IMR-90 (cell line): Measurements from ENCODE around the gene EHBP1. TPM values are rescaled to one million over a fixed set of nuclear protein-coding genes. Genes with fewer than 3 reads are reported as not detected.

ENCODE experiments used
- ATAC-seq: fragments of 200-7000 bp; cut with Tn5 transposase; 2 replicates; pipeline ENCODE4 v1.9.1; 2020; ENCODE audit warnings: low read depth, mild to moderate bottlenecking, moderate library complexity
- BruUV-seq: library from RNA; stranded (reverse); fragments of 400-500 nt; replicated peaks from 2 replicates; lab custom pipeline; 2021; lab: Mats Ljungman, UMichigan
- CTCF ChIA-PET: fragments of 300-600 bp; formaldehyde crosslinking; extraction: SDS; loops from one replicate; lab custom pipeline; 2021; ENCODE audit warnings: antibody characterized with exemption; lab: Yijun Ruan, JAX
- POLR2A ChIA-PET: fragments of 300-600 bp; sonication (Branson Sonifier 250); formaldehyde crosslinking; loops from one replicate; lab custom pipeline; 2022; ENCODE audit warnings: antibody characterized with exemption; ENCODE audit not compliant: unreplicated experiment; lab: Charles Lee
- DNase-seq: peaks from one replicate; pipeline ENCODE4 v3.0.0; 2013
- H2AFZ ChIP-seq: replicated peaks from 2 replicates; pipeline ENCODE3; 2013; ENCODE audit warnings: low read length, mild to moderate bottlenecking; ENCODE audit not compliant: poor library complexity
- H2AK5ac ChIP-seq: 2 replicates; pipeline ENCODE4 v1.6.1; 2013; ENCODE audit warnings: low read depth, low read length, inconsistent platforms
- H2AK9ac ChIP-seq: replicated peaks from 2 replicates; pipeline ENCODE3; 2013; ENCODE audit warnings: mild to moderate bottlenecking, low read depth, low read length, moderate library complexity; ENCODE audit not compliant: poor library complexity
- H2BK120ac ChIP-seq: 2 replicates; pipeline ENCODE4 v1.6.1; 2013; ENCODE audit warnings: low read depth, low read length, inconsistent platforms
- H2BK15ac ChIP-seq: 3 replicates; pipeline ENCODE4 v1.6.1; 2013; ENCODE audit warnings: low read depth, low read length, inconsistent platforms
- H2BK20ac ChIP-seq: 2 replicates; pipeline ENCODE4 v1.6.1; 2013; ENCODE audit warnings: low read depth, mild to moderate bottlenecking, inconsistent platforms, low read length, moderate library complexity
- H2BK5ac ChIP-seq: 2 replicates; pipeline ENCODE4 v1.6.1; 2013; ENCODE audit warnings: mild to moderate bottlenecking, low read depth, low read length, inconsistent platforms; ENCODE audit not compliant: poor library complexity, severe bottlenecking
- H3K14ac ChIP-seq: replicated peaks from 2 replicates; pipeline ENCODE4 v1.6.1; 2013; ENCODE audit warnings: low read depth, low read length, inconsistent platforms
- H3K18ac ChIP-seq: 2 replicates; pipeline ENCODE4 v1.6.1; 2013; ENCODE audit warnings: low read depth, low read length, control low read depth
- H3K23ac ChIP-seq: 2 replicates; pipeline ENCODE4 v1.6.1; 2013; ENCODE audit warnings: low read depth, low read length, inconsistent platforms
- H3K27ac ChIP-seq: 2 replicates; pipeline ENCODE4 v1.5.1; 2013; ENCODE audit warnings: mild to moderate bottlenecking, control low read depth, low read length; ENCODE audit not compliant: insufficient read depth
- H3K27me3 ChIP-seq: 2 replicates; pipeline ENCODE4 v1.6.1; 2013; ENCODE audit warnings: low read length; ENCODE audit not compliant: control insufficient read depth, insufficient read depth
- H3K36me3 ChIP-seq: 2 replicates; pipeline ENCODE4 v1.6.1; 2013; ENCODE audit warnings: low read length, mixed read lengths; ENCODE audit not compliant: control insufficient read depth, insufficient read depth
- H3K4ac ChIP-seq: 2 replicates; pipeline ENCODE4 v1.6.1; 2013; ENCODE audit warnings: low read depth, low read length, inconsistent platforms
- H3K4me1 ChIP-seq: 2 replicates; pipeline ENCODE4 v1.6.1; 2013; ENCODE audit warnings: low read length, mixed read lengths; ENCODE audit not compliant: control insufficient read depth, insufficient read depth
- H3K4me2 ChIP-seq: 2 replicates; pipeline ENCODE4 v1.6.1; 2013; ENCODE audit warnings: low read depth, mild to moderate bottlenecking, control low read depth, low read length, moderate library complexity
- H3K4me3 ChIP-seq: 2 replicates; pipeline ENCODE4 v1.5.1; 2013; ENCODE audit warnings: low read depth, mild to moderate bottlenecking, control low read depth, low read length, moderate library complexity; ENCODE audit not compliant: insufficient read depth
- H3K56ac ChIP-seq: 2 replicates; pipeline ENCODE4 v1.6.1; 2013; ENCODE audit warnings: low read length, inconsistent platforms; ENCODE audit not compliant: insufficient read depth; ENCODE audit errors: extremely low read depth
- H3K79me1 ChIP-seq, 2 experiments: 2 replicates each; pipeline ENCODE4 v1.6.1; 2013; ENCODE audit warnings: low read length in 2 of 2, inconsistent platforms in 1 of 2, low read depth in 1 of 2
- H3K9ac ChIP-seq: 2 replicates; pipeline ENCODE4 v1.6.1; 2013; ENCODE audit warnings: low read depth, low read length, control low read depth
- H3K9me1 ChIP-seq: 2 replicates; pipeline ENCODE4 v1.6.1; 2013; ENCODE audit warnings: low read length, inconsistent platforms; ENCODE audit not compliant: insufficient read depth
- H3K9me3 ChIP-seq: 2 replicates; pipeline ENCODE4 v1.6.1; 2013; ENCODE audit warnings: low read length; ENCODE audit not compliant: control insufficient read depth, insufficient read depth
- H4K20me1 ChIP-seq: 2 replicates; pipeline ENCODE4 v1.6.1; 2013; ENCODE audit warnings: low read length, inconsistent platforms; ENCODE audit not compliant: insufficient read depth
- H4K5ac ChIP-seq: 2 replicates; pipeline ENCODE4 v1.6.1; 2013; ENCODE audit warnings: mild to moderate bottlenecking, low read depth, low read length, control low read depth
- H4K8ac ChIP-seq, 2 experiments: 2 replicates each; pipeline ENCODE4 v1.6.1; 2013; ENCODE audit warnings: low read depth in 2 of 2, low read length in 2 of 2, control low read depth in 1 of 2, inconsistent platforms in 1 of 2
- H4K91ac ChIP-seq: 2 replicates; pipeline ENCODE4 v1.6.1; 2013; ENCODE audit warnings: low read depth, low read length, inconsistent platforms; ENCODE audit not compliant: insufficient read depth
- CEBPB ChIP-seq: IDR thresholded peaks from 2 replicates; pipeline ENCODE4 v1.6.1; 2012; ENCODE audit warnings: low read depth, low read length, improper control_type of control experiment
- CHD1 ChIP-seq: IDR thresholded peaks from 2 replicates; pipeline ENCODE4 v1.6.1; 2012; ENCODE audit warnings: low read depth, low read length, improper control_type of control experiment
- FOS ChIP-seq: fragments of 150-350 bp; IDR thresholded peaks from 2 replicates; pipeline ENCODE4 v1.6.1; 2016; ENCODE audit warnings: low read depth, low read length
- MAFK ChIP-seq: IDR thresholded peaks from 2 replicates; pipeline ENCODE4 v1.6.1; 2012; ENCODE audit warnings: low read depth, low read length, improper control_type of control experiment
- MAZ ChIP-seq: IDR thresholded peaks from 2 replicates; pipeline ENCODE4 v1.6.1; 2012; ENCODE audit warnings: low read depth, mild to moderate bottlenecking, low read length, improper control_type of control experiment, moderate library complexity, borderline replicate concordance
- MXI1 ChIP-seq: IDR thresholded peaks from 2 replicates; pipeline ENCODE4 v1.6.1; 2012; ENCODE audit warnings: low read depth, mild to moderate bottlenecking, low read length, moderate library complexity, borderline replicate concordance
- NFE2L2 ChIP-seq: fragments of 150-350 bp; IDR thresholded peaks from 2 replicates; pipeline ENCODE4 v1.6.1; 2016; ENCODE audit warnings: low read depth, mild to moderate bottlenecking, low read length
- POLR2A ChIP-seq: IDR thresholded peaks from 2 replicates; pipeline ENCODE4 v1.6.1; 2012; ENCODE audit warnings: mild to moderate bottlenecking, low read depth, low read length
- RAD21 ChIP-seq: IDR thresholded peaks from 2 replicates; pipeline ENCODE4 v1.6.1; 2012; ENCODE audit warnings: low read length, improper control_type of control experiment
- RCOR1 ChIP-seq: IDR thresholded peaks from 2 replicates; pipeline ENCODE4 v1.6.1; 2012; ENCODE audit warnings: mild to moderate bottlenecking, low read length, improper control_type of control experiment; ENCODE audit not compliant: insufficient replicate concordance
- RFX5 ChIP-seq: IDR thresholded peaks from 2 replicates; pipeline ENCODE4 v1.8.0; 2012; ENCODE audit warnings: low read depth, mild to moderate bottlenecking, low read length, moderate library complexity
- WGBS, 2 experiments: methylation state at CpG; one replicate each; pipeline versions ENCODE4 v1.1.5 to v1.1.7; 2013; ENCODE audit warnings: missing lambda C conversion rate in 2 of 2; ENCODE audit not compliant: insufficient read length in 1 of 2; ENCODE audit errors: extremely low coverage in 2 of 2; 5-methylcytosine and 5-hydroxymethylcytosine counted together
- dilution Hi-C: fragments of 300-500 bp; cut with HindIII; formaldehyde crosslinking; loops from one replicate; pipeline ENCODE4 v1.14.3; 2018; ENCODE audit warnings: low sequenced_read_pairs; ENCODE audit not compliant: unreplicated experiment
- in situ Hi-C: fragments of 300-500 bp; cut with MboI; formaldehyde crosslinking; loops from 3 replicates; pipeline ENCODE4 v1.14.3; 2019; ENCODE audit warnings: low sequenced_read_pairs, inconsistent platforms, mixed read lengths
- intact Hi-C: fragments of 100-400 bp; cut with micrococcal nuclease; formaldehyde crosslinking; loops from 2 replicates; pipeline ENCODE4 v1.10.0; 2022
- polyA plus RNA-seq, 3 experiments: library from polyadenylated mRNA; depleted of rRNA; stranded (reverse); fragments of >200 nt; gene quantifications; 2 replicates each; pipeline ENCODE4 v1.2.3, GENCODE V29; 2012; ENCODE audit warnings: low replicate concordance in 1 of 3
- total RNA-seq: library from RNA; depleted of rRNA; stranded (reverse); fragments of >200 nt; gene quantifications from 2 replicates; pipeline ENCODE4 v1.2.3, GENCODE V29; 2012

Gene EHBP1
- total and polyA plus RNA-seq, 2 of the 4 experiments (the other 2 are of a cell fraction), result 28.3 to 44.4 TPM

DNA sequence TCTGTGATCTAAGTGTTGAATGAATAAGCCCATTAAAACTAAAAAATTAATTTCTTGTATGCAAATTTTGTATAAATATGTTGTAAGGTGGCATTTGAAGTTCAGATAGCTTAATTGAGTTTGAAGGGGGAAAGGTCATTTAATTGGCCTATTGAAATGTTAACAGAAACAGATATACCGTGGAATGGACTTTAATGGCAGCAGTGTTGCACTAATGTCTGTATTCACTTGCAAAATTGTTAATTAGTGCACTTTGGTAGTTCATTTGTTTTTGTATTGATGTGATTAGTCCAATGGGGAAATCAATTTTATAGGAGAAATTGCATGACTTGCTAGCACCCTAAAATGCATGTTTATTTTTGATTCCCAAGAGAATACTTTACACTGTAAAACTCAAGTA lies 303.3 kb downstream of the EHBP1 start:
- dilution Hi-C loops, result no loop called here
- Histone ChIP-seq H3K4me3 (no peak overlapping the region), H3K9me3 (no peaks in the 10 kb centered on the region), H4K5ac (no peak overlapping the region), H3K9ac (no peak overlapping the region), H4K91ac (no peak overlapping the region), H3K36me3 (no peaks in the 10 kb centered on the region), H3K4me1 (peaks cover 3% of the 10 kb centered on the region), H3K79me1 (no peaks in the 10 kb centered on the region), H3K56ac (no peak overlapping the region), H3K14ac (no peak overlapping the region), H3K27ac (no peak overlapping the region), H2BK120ac (no peak overlapping the region), H2AFZ (no peak overlapping the region), H3K18ac (no peak overlapping the region), H4K8ac (no peak overlapping the region), H3K4me2 (no peak overlapping the region), H3K4ac (no peak overlapping the region), H3K23ac (no peak overlapping the region), H3K9me1 (no peaks in the 10 kb centered on the region), H4K20me1 (no peaks in the 10 kb centered on the region), H2BK15ac (no peak overlapping the region), H2AK9ac (no peak overlapping the region), H3K27me3 (no peaks in the 10 kb centered on the region), H2BK20ac (no peak overlapping the region), H2BK5ac (no peak overlapping the region), H2AK5ac (no peak overlapping the region)
- DNase-seq (no peak), ATAC-seq (no peak)
- TF ChIP-seq CHD1 (no peak), FOS (no peak), MAZ (no peak), RAD21 (no peak), RCOR1 (no peak), NFE2L2 (no peak), RFX5 (no peak), CEBPB (no peak), MAFK (no peak), MXI1 (no peak), POLR2A (no peak)
- CTCF ChIA-PET, result no interaction called here
- BruUV-seq, result no TSS peak
- POLR2A ChIA-PET, result no interaction called here
- intact Hi-C loops, result no loop called here
- in situ Hi-C loops, result no loop called here
- no CpG with 5 or more reads among the region's 1 CpG for WGBS, 2 experiments
